Common myeloid progenitor, CD34-positive (primary cell): Measurements from ENCODE around the gene ANO4.

Experiments used
- CTCF ChIA-PET: fragments of 350-600 bp; sonication (Branson Sonifier 250); formaldehyde crosslinking; loops from one replicate; lab custom pipeline; 2021; ENCODE audit warnings: antibody characterized with exemption; lab: Charles Lee
- POLR2A ChIA-PET: fragments of 350-600 bp; sonication (Branson Sonifier 250); formaldehyde crosslinking; loops from one replicate; lab custom pipeline; 2021; ENCODE audit warnings: antibody characterized with exemption; lab: Charles Lee
- DNase-seq, 3 donors: peaks; one replicate each; pipeline versions ENCODE4 v3.0.0 to v3.0.0-alpha.2; 2013
- H3K27ac ChIP-seq, 2 experiments: 1 replicate in 1 of 2; 2 replicates in 1 of 2; pipeline ENCODE4 v1.7.0; 2013; ENCODE audit warnings: inconsistent platforms in 2 of 2, low read length in 2 of 2, mild to moderate bottlenecking in 2 of 2, low read depth in 1 of 2, moderate library complexity in 1 of 2; ENCODE audit not compliant: severe bottlenecking in 2 of 2, insufficient read depth in 1 of 2, poor library complexity in 1 of 2
- H3K27me3 ChIP-seq, 5 experiments: replicated peaks in 2 of 5; 1 replicate in 3 of 5; 2 replicates in 2 of 5; pipeline versions ENCODE4 v1.6.1 to v1.7.0; 2013; ENCODE audit warnings: low read length in 4 of 5, mild to moderate bottlenecking in 2 of 5, moderate library complexity in 2 of 5, inconsistent platforms in 1 of 5; ENCODE audit not compliant: insufficient read depth in 5 of 5, control insufficient read depth in 4 of 5
- H3K36me3 ChIP-seq, 4 experiments: 1 replicate in 2 of 4; 2 replicates in 2 of 4; pipeline versions ENCODE4 v1.6.1 to v1.7.0; 2013; ENCODE audit warnings: low read length in 3 of 4, control low read depth in 1 of 4, mild to moderate bottlenecking in 1 of 4; ENCODE audit not compliant: control insufficient read depth in 4 of 4, insufficient read depth in 4 of 4
- H3K4me1 ChIP-seq, 4 experiments: 1 replicate in 3 of 4; 2 replicates in 1 of 4; pipeline versions ENCODE4 v1.6.1 to v1.7.1; 2013; ENCODE audit warnings: low read length in 3 of 4, mild to moderate bottlenecking in 3 of 4, control low read depth in 1 of 4, inconsistent platforms in 1 of 4, moderate library complexity in 1 of 4; ENCODE audit not compliant: control insufficient read depth in 4 of 4, insufficient read depth in 4 of 4; ENCODE audit errors: control extremely low read depth in 1 of 4
- H3K4me3 ChIP-seq, 7 experiments: 1 replicate in 4 of 7; 2 replicates in 3 of 7; pipeline versions ENCODE4 v1.5.1 to v1.7.0; 2013; ENCODE audit warnings: mild to moderate bottlenecking in 7 of 7, low read length in 6 of 7, moderate library complexity in 6 of 7, inconsistent platforms in 2 of 7, low read depth in 2 of 7, control low read depth in 1 of 7; ENCODE audit not compliant: insufficient read depth in 4 of 7, control insufficient read depth in 1 of 7; ENCODE audit errors: extremely low read depth in 1 of 7
- H3K9me3 ChIP-seq, 5 experiments: 1 replicate in 4 of 5; 2 replicates in 1 of 5; pipeline versions ENCODE4 v1.6.1 to v1.7.1; 2013; ENCODE audit warnings: low read length in 4 of 5, mild to moderate bottlenecking in 2 of 5, inconsistent platforms in 1 of 5, low read depth in 1 of 5, moderate library complexity in 1 of 5; ENCODE audit not compliant: control insufficient read depth in 4 of 5, insufficient read depth in 2 of 5; ENCODE audit errors: control extremely low read depth in 1 of 5
- WGBS: methylation state at CpG from one replicate; pipeline ENCODE4 v1.1.5; 2013; ENCODE audit not compliant: insufficient coverage; 5-methylcytosine and 5-hydroxymethylcytosine counted together

The ANO4 gene

GRCh38 chr12:100801320-100801719 lies 6.7 kb downstream of the ANO4 start:
- Histone ChIP-seq H3K27ac (no peak overlapping the region), H3K4me3 (no peak overlapping the region), H3K36me3 (no peaks in the 10 kb centered on the region), H3K9me3 (no peaks in the 10 kb centered on the region), H3K4me1 (no peaks in the 10 kb centered on the region), H3K27me3 (peaks cover 0 to 12% (median 2%) of the 10 kb centered on the region in 5 experiments)
- ChIA-PET CTCF (no interaction called here), POLR2A (no interaction called here)
- WGBS, result 31% methylated on average over 1 of the region's 1 CpG
- no peak for DNase-seq

GRCh38 chr12:100808777-100809176 lies 14.2 kb downstream of the ANO4 start:
- ChIA-PET CTCF (no interaction called here), POLR2A (no interaction called here)
- H3K9me3 ChIP-seq, result no peaks in the 10 kb centered on the region
- H3K36me3 ChIP-seq, result no peaks in the 10 kb centered on the region
- no peak for DNase-seq
- H3K4me1 ChIP-seq, result no peaks in the 10 kb centered on the region
- no peak overlapping the region for H3K27ac ChIP-seq
- WGBS, result no CpG with 5 or more reads among the region's 2 CpGs
- no peak overlapping the region for H3K4me3 ChIP-seq
- peaks cover 0 to 2% (median 0%) of the 10 kb centered on the region in 5 experiments for H3K27me3 ChIP-seq

- no peak overlapping the region for H3K27ac ChIP-seq
- ChIA-PET CTCF (no interaction called here), POLR2A (no interaction called here)
- peaks cover 0 to 3% (median 0%) of the 10 kb centered on the region in 5 experiments for H3K27me3 ChIP-seq
- H3K4me3 ChIP-seq, result no peak overlapping the region
- H3K4me1 ChIP-seq, result no peaks in the 10 kb centered on the region
- no peak for DNase-seq
- WGBS, result 75% methylated on average over 1 of the region's 4 CpGs
- H3K9me3 ChIP-seq, result no peaks in the 10 kb centered on the region
- no peaks in the 10 kb centered on the region for H3K36me3 ChIP-seq
These were observed 25.7 kb downstream of the ANO4 start for GRCh38 chr12:100820314-100820713.

GRCh38 chr12:100823963-100824362 lies 29.4 kb downstream of the ANO4 start:
- Histone ChIP-seq H3K27ac (no peak overlapping the region), H3K27me3 (peaks cover 0 to 3% (median 0%) of the 10 kb centered on the region in 5 experiments)
- CTCF ChIA-PET, result no interaction called here

GRCh38 chr12:100824476-100824875 lies 29.9 kb downstream of the ANO4 start:
- no peak overlapping the region for H3K27ac ChIP-seq
- no peak for DNase-seq
- no peaks in the 10 kb centered on the region for H3K36me3 ChIP-seq
- CTCF ChIA-PET, result interaction anchor here (1.0 kb wide), 1 partner anchor 500 kb away, joined by 4 read pairs; no protein-coding TSS in a partner anchor
- H3K4me1 ChIP-seq, result no peaks in the 10 kb centered on the region
- whole genome bisulfite sequencing, result 50% methylated on average over 3 of the region's 3 CpGs
- H3K4me3 ChIP-seq, result no peak overlapping the region
- H3K9me3 ChIP-seq, result no peaks in the 10 kb centered on the region
- peaks cover 0 to 3% (median 0%) of the 10 kb centered on the region in 5 experiments for H3K27me3 ChIP-seq
- POLR2A ChIA-PET, result no interaction called here

More at GRCh38 chr12:100823963-100824362, 29.4 kb downstream of the ANO4 start:
- Histone ChIP-seq H3K9me3 (no peaks in the 10 kb centered on the region), H3K4me3 (no peak overlapping the region), H3K4me1 (no peaks in the 10 kb centered on the region), H3K36me3 (no peaks in the 10 kb centered on the region)
- POLR2A ChIA-PET, result no interaction called here
- no peak for DNase-seq
- WGBS, result no CpG with 5 or more reads among the region's 1 CpG

DNA sequence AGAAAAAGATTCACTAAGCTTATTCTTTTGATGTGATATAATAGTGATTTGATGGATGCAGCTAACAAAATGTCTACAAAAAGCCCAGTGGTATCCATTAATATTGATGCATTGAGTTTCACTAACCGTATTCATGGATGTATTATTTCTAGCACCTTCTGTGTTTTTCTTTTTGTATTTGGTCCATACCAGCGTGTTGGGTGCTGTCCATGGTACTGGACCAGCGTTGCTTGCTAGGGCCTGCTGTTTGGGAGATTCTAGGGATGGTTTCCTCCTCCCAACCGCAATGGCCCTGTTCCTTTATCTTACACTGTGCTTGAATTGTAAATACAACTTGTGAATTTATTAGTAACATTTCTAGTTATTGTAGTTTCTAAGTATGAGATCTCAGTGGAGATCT lies 31.7 kb downstream of the ANO4 start:
- Histone ChIP-seq H3K9me3 (no peaks in the 10 kb centered on the region), H3K4me3 (no peak overlapping the region), H3K27ac (no peak overlapping the region), H3K4me1 (no peaks in the 10 kb centered on the region), H3K27me3 (peaks cover 0 to 2% (median 0%) of the 10 kb centered on the region in 5 experiments), H3K36me3 (no peaks in the 10 kb centered on the region)
- CTCF ChIA-PET, result no interaction called here
- WGBS, result no CpG with 5 or more reads among the region's 4 CpGs
- peak; percentile 26 to 62 (median 54) for DNase-seq
- POLR2A ChIA-PET, result no interaction called here

- POLR2A ChIA-PET, result no interaction called here
- DNase-seq, result peak; percentile 40 to 67 (median 60)
- peaks cover 0 to 2% (median 0%) of the 10 kb centered on the region in 5 experiments for H3K27me3 ChIP-seq
These were observed 33.4 kb downstream of the ANO4 start for GRCh38 chr12:100827901-100828520.

More at GRCh38 chr12:100827901-100828520, 33.4 kb downstream of the ANO4 start:
- H3K36me3 ChIP-seq, result no peaks in the 10 kb centered on the region
- H3K9me3 ChIP-seq, result no peaks in the 10 kb centered on the region
- CTCF ChIA-PET, result interaction anchor here (0.6 to 3.0 kb wide), 7 partner anchors 10 to 499 kb away, joined by 3 to 9 read pairs (median 3); no protein-coding TSS in a partner anchor
- no peak overlapping the region for H3K27ac ChIP-seq
- no peaks in the 10 kb centered on the region for H3K4me1 ChIP-seq
- no peak overlapping the region for H3K4me3 ChIP-seq
- no CpG with 5 or more reads among the region's 4 CpGs for WGBS
